Sigmoid colon (tissue), 4 donors: Measurements from ENCODE around the gene DERA.

Source experiments
- CTCF ChIP-seq, 4 experiments: fragments of 450-650 bp in 3 of 4; fragments of 200-600 bp in 1 of 4; IDR thresholded peaks; one replicate each; pipeline ENCODE4 v1.5.1; 2016 to 2019; ENCODE audit warnings: antibody characterized with exemption in 4 of 4, mild to moderate bottlenecking in 3 of 4, moderate library complexity in 2 of 4
- EP300 ChIP-seq, 4 donors: sonication (generic); formaldehyde crosslinking; IDR thresholded peaks; one replicate each; pipeline ENCODE4 v1.6.1; 2017; ENCODE audit warnings: antibody characterized with exemption in 4 of 4
- POLR2AphosphoS5 ChIP-seq, 4 donors: sonication (generic); formaldehyde crosslinking; IDR thresholded peaks; one replicate each; pipeline ENCODE4 v1.6.1; 2017; ENCODE audit warnings: antibody characterized with exemption in 4 of 4

GRCh38 chr12:15996948-15997347, 85.8 kb downstream of the DERA start:
- TF ChIP-seq POLR2AphosphoS5 (IDR thresholded peaks at IDR 0.05) (no peak), EP300 (IDR thresholded peaks at IDR 0.05) (no peak), CTCF (IDR thresholded peaks at IDR 0.05) (no peak)
